Tongue (tissue), 2 donors: ENCODE data around the gene LAMC2. TPM values are rescaled to one million over a fixed set of nuclear protein-coding genes. Genes with fewer than 3 reads are reported as not detected.
"Not testable (repeated sequence)": the region's sequence is repeated elsewhere in the genome, so short reads cannot be mapped to it uniquely, and the experiment has no call there.

ENCODE experiments used
- DNase-seq: peaks from one replicate; pipeline ENCODE4 v3.0.0-alpha.2; 2015
- total RNA-seq: library from RNA; depleted of rRNA; stranded (reverse); fragments of >200 nt; gene quantifications from one replicate; pipeline ENCODE4 v1.2.3, GENCODE V29; 2014

The LAMC2 gene
- total RNA-seq, 1 donor from 2014 or later = 11.8 TPM

GRCh38 chr1:183238071-183238470, 52.0 kb downstream of the LAMC2 start:
- no peak for DNase-seq

- DNase-seq = no peak
These were observed 53.2 kb downstream of the LAMC2 start for GRCh38 chr1:183239220-183239742.

- peak; percentile 71 for DNase-seq
These were observed 53.9 kb downstream of the LAMC2 start for GRCh38 chr1:183239793-183240525.

GRCh38 chr1:183240526-183240825, 54.4 kb downstream of the LAMC2 start:
- no peak for DNase-seq

- DNase-seq = not testable (repeated sequence)
These were observed 54.8 kb downstream of the LAMC2 start for GRCh38 chr1:183240853-183241252.

GRCh38 chr1:183241471-183241870, 55.4 kb downstream of the LAMC2 start:
- DNase-seq = peak; percentile 32

GRCh38 chr1:183242556-183242955, 56.5 kb downstream of the LAMC2 start:
- no peak for DNase-seq

- DNase-seq = no peak
These were observed 57.3 kb downstream of the LAMC2 start for GRCh38 chr1:183243161-183244050.

- peak; percentile 91 for DNase-seq
These were observed 58.4 kb downstream of the LAMC2 start for GRCh38 chr1:183244466-183244865.

GRCh38 chr1:183245357-183245756, 59.3 kb downstream of the LAMC2 start:
- DNase-seq = no peak

GRCh38 chr1:183246436-183246835, 60.4 kb downstream of the LAMC2 start:
- no peak for DNase-seq

GRCh38 chr1:183247066-183247465, 61.0 kb downstream of the LAMC2 start:
- no peak for DNase-seq

- no peak for DNase-seq
These were observed 61.4 kb downstream of the LAMC2 start for GRCh38 chr1:183247484-183247883.

- no peak for DNase-seq
These were observed 61.9 kb downstream of the LAMC2 start for GRCh38 chr1:183247931-183248330.

GRCh38 chr1:183248989-183249691, 63.1 kb downstream of the LAMC2 start:
- DNase-seq = no peak

- DNase-seq = no peak
These were observed 63.9 kb downstream of the LAMC2 start for GRCh38 chr1:183249941-183250452.

GRCh38 chr1:183251101-183251958, 65.3 kb downstream of the LAMC2 start:
- no peak for DNase-seq

GRCh38 chr1:183251959-183252450, 65.9 kb downstream of the LAMC2 start:
- DNase-seq = no peak

GRCh38 chr1:183255073-183255472, 69.0 kb downstream of the LAMC2 start:
- DNase-seq = no peak

- no peak for DNase-seq
These were observed 73.9 kb downstream of the LAMC2 start for GRCh38 chr1:183259924-183260323.

- DNase-seq = no peak
These were observed 76.7 kb downstream of the LAMC2 start for GRCh38 chr1:183262628-183263200.
